SK-N-MC (cell line): Measurements from ENCODE around the gene OVOL2.

Experiments
- EZH2 ChIP-seq: fragments of 200-600 bp; sonication (generic); IDR thresholded peaks from one replicate; pipeline ENCODE4 v1.6.1; 2017; ENCODE audit warnings: antibody characterized with exemption
- POLR2AphosphoS5 ChIP-seq: IDR thresholded peaks from 2 replicates; pipeline ENCODE4 v1.6.1; 2012; ENCODE audit warnings: mild to moderate bottlenecking, low read depth, low read length, borderline replicate concordance

GRCh38 chr20:18057101-18057993, at the start of gene OVOL2:
- TF ChIP-seq POLR2AphosphoS5: no peak
- TF ChIP-seq EZH2: no peak
